K562 (cell line): ENCODE results near the gene TUBB4B. TPM values are rescaled to one million over a fixed set of nuclear protein-coding genes. Genes with fewer than 3 reads are reported as not detected.

Experiments
- ATAC-seq: fragments of 200-7000 bp; cut with Tn5 transposase; 3 replicates; pipeline ENCODE4 v1.9.1; 2020; ENCODE audit warnings: moderate library complexity
- BruUV-seq: library from RNA; stranded (reverse); fragments of 400-500 nt; replicated peaks from 2 replicates; lab custom pipeline; 2021; lab: Mats Ljungman, UMichigan
- CTCF ChIA-PET: fragments of 300-600 bp; formaldehyde crosslinking; extraction: SDS; loops from one replicate; lab custom pipeline; 2021; ENCODE audit warnings: low intra/inter-chr PET ratio; lab: Yijun Ruan, JAX
- POLR2A ChIA-PET: fragments of 300-600, 350-650 bp; sonication (Branson Sonifier 250); formaldehyde crosslinking; extraction: SDS; loops from one replicate; lab custom pipeline; 2021; ENCODE audit warnings: antibody characterized with exemption, inconsistent platforms; lab: Yijun Ruan, JAX
- DNase-seq, 4 experiments: peaks; one replicate each; pipeline versions ENCODE4 v3.0.0 to v3.0.0-alpha.2; 2011 to 2018; ENCODE audit warnings: low spot score in 3 of 4, mixed read lengths in 3 of 4; ENCODE audit errors: extremely low read depth in 1 of 4
- FAIRE-seq: peaks from 2 replicates; lab custom pipeline; 2011; peaks lifted over from hg19 to GRCh38; lab: Jason Lieb, UNC
- H2AFZ ChIP-seq: 2 replicates; pipeline ENCODE4 v1.6.0; 2011; ENCODE audit warnings: low read depth, low read length, control low read depth, inconsistent platforms
- H3K27ac ChIP-seq: fragments of 200-600 bp; 3 replicates; pipeline ENCODE4 v1.8.0; 2011; ENCODE audit warnings: low read depth, mild to moderate bottlenecking, control low read depth, inconsistent platforms, low read length, moderate library complexity, mixed read lengths; ENCODE audit errors: extremely low read depth
- H3K27me3 ChIP-seq, 2 experiments: fragments of 300-600 bp in 1 of 2; 2 replicates in 1 of 2; 3 replicates in 1 of 2; pipeline versions ENCODE4 v1.6.0 to v1.8.0; 2011; ENCODE audit warnings: inconsistent platforms in 2 of 2, low read length in 2 of 2, mild to moderate bottlenecking in 1 of 2, mixed read lengths in 1 of 2, moderate library complexity in 1 of 2; ENCODE audit not compliant: control insufficient read depth in 2 of 2, insufficient read depth in 2 of 2
- H3K36me3 ChIP-seq: fragments of 300-600 bp; 3 replicates; pipeline ENCODE4 v1.8.0; 2011; ENCODE audit warnings: mild to moderate bottlenecking, low read length, inconsistent platforms; ENCODE audit not compliant: control insufficient read depth, insufficient read depth
- H3K4me1 ChIP-seq, 2 experiments: fragments of 200-600 bp in 1 of 2; replicated peaks in 1 of 2; 2 replicates in 1 of 2; 3 replicates in 1 of 2; pipeline versions ENCODE4 v1.5.1 to v1.8.0; 2011; ENCODE audit warnings: inconsistent platforms in 2 of 2, low read length in 2 of 2, mild to moderate bottlenecking in 1 of 2, mixed read lengths in 1 of 2, moderate library complexity in 1 of 2; ENCODE audit not compliant: control insufficient read depth in 2 of 2, insufficient read depth in 2 of 2
- H3K4me2 ChIP-seq: 2 replicates; pipeline ENCODE4 v1.6.1; 2011; ENCODE audit warnings: low read length, control low read depth, inconsistent platforms, mixed read lengths; ENCODE audit not compliant: insufficient read depth
- H3K4me3 ChIP-seq: fragments of 200-600 bp; sonication (generic), shearing (Covaris generic); 2 replicates; pipeline ENCODE4 v1.5.1; 2016; ENCODE audit warnings: control low read depth, inconsistent platforms
- H3K79me2 ChIP-seq: fragments of 200-600 bp; 3 replicates; pipeline ENCODE4 v1.8.0; 2011; ENCODE audit warnings: low read length, inconsistent platforms; ENCODE audit not compliant: control insufficient read depth, insufficient read depth
- H3K9ac ChIP-seq, 2 experiments: 2 replicates each; pipeline versions ENCODE4 v1.6.0 to v1.6.1; 2011; ENCODE audit warnings: low read depth in 2 of 2, low read length in 2 of 2, control low read depth in 1 of 2, inconsistent platforms in 1 of 2, mild to moderate bottlenecking in 1 of 2, mixed read lengths in 1 of 2; ENCODE audit not compliant: insufficient read depth in 1 of 2
- H3K9me1 ChIP-seq: one replicate; pipeline ENCODE4 v1.6.0; 2011; ENCODE audit warnings: inconsistent platforms, mild to moderate bottlenecking, low read length, moderate library complexity; ENCODE audit not compliant: control insufficient read depth, insufficient read depth
- H3K9me3 ChIP-seq: replicated peaks from 2 replicates; pipeline ENCODE4 v1.5.1; 2011; ENCODE audit warnings: low read depth, low read length, inconsistent platforms; ENCODE audit not compliant: control insufficient read depth, insufficient read depth
- H4K20me1 ChIP-seq: replicated peaks from 2 replicates; pipeline ENCODE4 v1.6.1; 2011; ENCODE audit warnings: low read length, inconsistent platforms, mixed read lengths; ENCODE audit not compliant: control insufficient read depth, insufficient read depth
- CBX1 ChIP-seq: sonication (generic); IDR thresholded peaks from 2 replicates; pipeline ENCODE4 v1.6.1; 2016; ENCODE audit warnings: antibody characterized with exemption, low read depth, mild to moderate bottlenecking
- ETS2 ChIP-seq: IDR thresholded peaks from 2 replicates; pipeline ENCODE4 v1.6.1; 2016; ENCODE audit warnings: borderline replicate concordance, missing genetic modification characterization, mild to moderate bottlenecking, moderate library complexity, missing compliant biosample characterization; ENCODE audit not compliant: poor library complexity, severe bottlenecking
- GABPB2 ChIP-seq: fragments of 250-450 bp; sonication (Bioruptor Pico); conservative IDR thresholded peaks from 2 replicates; pipeline ENCODE4 v1.5.1; 2021; ENCODE audit warnings: mild to moderate bottlenecking
- HMBOX1 ChIP-seq: sonication (generic); IDR thresholded peaks from 2 replicates; pipeline ENCODE4 v1.6.1; 2016
- MTA3 ChIP-seq: fragments of 450-650 bp; formaldehyde crosslinking; IDR thresholded peaks from 2 replicates; pipeline ENCODE4 v1.6.1; 2017; ENCODE audit warnings: mild to moderate bottlenecking, borderline replicate concordance
- NCOA4 ChIP-seq: fragments of 450-650 bp; IDR thresholded peaks from 2 replicates; pipeline ENCODE4 v1.6.1; 2018; ENCODE audit warnings: mild to moderate bottlenecking; ENCODE audit not compliant: partially characterized antibody
- NFIC ChIP-seq: fragments of 450-650 bp; IDR thresholded peaks from 2 replicates; pipeline ENCODE4 v1.6.1; 2017; ENCODE audit warnings: mild to moderate bottlenecking, inconsistent platforms
- RBM34 ChIP-seq: fragments of 200-400 bp; formaldehyde crosslinking; IDR thresholded peaks from 2 replicates; pipeline ENCODE4 v1.6.1; 2018; ENCODE audit warnings: low read length, borderline replicate concordance; ENCODE audit not compliant: insufficient read depth
- THRAP3 ChIP-seq: fragments of 450-650 bp; IDR thresholded peaks from 2 replicates; pipeline ENCODE4 v1.6.1; 2016; ENCODE audit warnings: mild to moderate bottlenecking, inconsistent platforms, borderline replicate concordance
- ZBTB33 ChIP-seq: sonication (generic); formaldehyde crosslinking; IDR thresholded peaks from 2 replicates; pipeline ENCODE4 v1.8.1; 2023; ENCODE audit warnings: mild to moderate bottlenecking, missing genetic modification reagents
- ZNF263 ChIP-seq: sonication (generic); formaldehyde crosslinking; IDR thresholded peaks from 2 replicates; pipeline ENCODE4 v1.8.0; 2022; ENCODE audit warnings: mild to moderate bottlenecking, missing genetic modification reagents, borderline replicate concordance
- WGBS: fragments of 100-300 bp; shearing (Covaris generic); methylation state at CpG from one replicate; pipeline ENCODE4 v1.1.6; 2016; ENCODE audit warnings: low coverage, mixed read lengths; ENCODE audit not compliant: insufficient coverage; ENCODE audit errors: missing lambda C conversion rate; 5-methylcytosine and 5-hydroxymethylcytosine counted together
- in situ Hi-C: fragments of 300-500 bp; cut with MboI; formaldehyde crosslinking; loops from 4 replicates; pipeline ENCODE4 v1.15.0; 2018; ENCODE audit warnings: inconsistent platforms, mixed read lengths
- intact Hi-C: fragments of 100-400 bp; cut with micrococcal nuclease; formaldehyde crosslinking; loops from 2 replicates; pipeline ENCODE4 v1.14.2; 2022
- polyA plus RNA-seq, 8 experiments: library from polyadenylated mRNA; depleted of rRNA in 4 of 8; stranded (reverse) in 5 of 8; unstranded in 3 of 8; fragments of >200 nt; fragmentation: Nextera tagmentation in 2 of 8; fragmentation: Illumina TruSeq in 1 of 8; extraction: Ambion mirVana in 2 of 8; extraction: Trizol in 1 of 8; gene quantifications; 2 replicates each; pipeline versions ENCODE4 v1.2.1 to v1.2.3, GENCODE V29; 2011 to 2014; ENCODE audit warnings: inconsistent platforms in 1 of 8, missing spikeins in 1 of 8
- total RNA-seq, 7 experiments: library from RNA; depleted of rRNA in 6 of 7; stranded (reverse); fragments of >200 nt in 6 of 7; fragmentation: Illumina TruSeq in 2 of 7; extraction: Trizol in 2 of 7; gene quantifications; 2 replicates each; pipeline versions ENCODE4 v1.2.1 to v1.2.3, GENCODE V29; 2011 to 2021; ENCODE audit warnings: low replicate concordance in 1 of 7

The TUBB4B gene
- total and polyA plus RNA-seq, 9 of the 15 experiments (the other 6 are each of a cell fraction or from before 2014, with no cell fraction given): 24.1 to 443 (median 268) TPM

- H3K27ac ChIP-seq: no peak overlapping the region
These were observed 46.2 kb upstream of the TUBB4B start for GRCh38 chr9:137194909-137195308.

GRCh38 chr9:137195525-137196220 lies 45.4 kb upstream of the TUBB4B start:
- H3K27ac ChIP-seq: no peak overlapping the region
- H2AFZ ChIP-seq: no peak overlapping the region
- H3K4me1 ChIP-seq: peaks cover 13 to 94% of the 10 kb centered on the region in 2 experiments
- ChIA-PET CTCF (no interaction called here), POLR2A (interaction anchor here (0.8 to 1.6 kb wide), 3 partner anchors 14 to 45 kb away, joined by 3 to 9 read pairs (median 7); partner anchors contain the start of genes RNF208 and TUBB4B)
- FAIRE-seq (no peak), ATAC-seq (no peak)
- H3K36me3 ChIP-seq: peaks cover 28% of the 10 kb centered on the region; the same call in 1 of the 3 replicates
- H3K9me1 ChIP-seq: no peaks in the 10 kb centered on the region
- H3K27me3 ChIP-seq: no peaks in the 10 kb centered on the region
- H3K9ac ChIP-seq: peak overlapping the region in 1 of 2 experiments; percentile 57; a peak in 1 of 4 replicates
- no peaks in the 10 kb centered on the region for H3K9me3 ChIP-seq
- 82% methylated on average over 19 of the region's 21 CpGs for WGBS
- no peak overlapping the region for H3K4me3 ChIP-seq
- intact Hi-C loops (no loop called here), in situ Hi-C loops (no loop called here)
- no peak overlapping the region for H3K4me2 ChIP-seq
- peaks cover 5% of the 10 kb centered on the region for H4K20me1 ChIP-seq
- TF ChIP-seq CBX1: no peak
- TF ChIP-seq MTA3: no peak
- no peak for TF ChIP-seq NCOA4
- no peak for TF ChIP-seq THRAP3
- TF ChIP-seq ZBTB33: 0 out of 2 replicates have a peak, but pooled peaks have one; percentile 25
- TF ChIP-seq HMBOX1: no peak
- peak; percentile 74 for TF ChIP-seq NFIC
- no peak for TF ChIP-seq GABPB2 (CRISPR knock-in tag)
- TF ChIP-seq ETS2 (tag): no peak
- TF ChIP-seq, all 486 proteins: peak for 2
- H3K79me2 ChIP-seq: peaks cover 42% of the 10 kb centered on the region
- no TSS peak for BruUV-seq
- DNase-seq: no peak

More at GRCh38 chr9:137194909-137195308, 46.2 kb upstream of the TUBB4B start:
- POLR2A ChIA-PET: interaction anchor here (0.6 to 1.6 kb wide), 6 partner anchors 10 to 128 kb away, joined by 3 to 9 read pairs (median 6); partner anchors contain the start of genes RNF208 and TUBB4B
- H3K9me3 ChIP-seq: no peaks in the 10 kb centered on the region
- peaks cover 5% of the 10 kb centered on the region for H4K20me1 ChIP-seq
- H3K9ac ChIP-seq: peak overlapping the region in 1 of 2 experiments; percentile 57; a peak in 1 of 4 replicates
- H3K4me2 ChIP-seq: no peak overlapping the region
- no peaks in the 10 kb centered on the region for H3K9me1 ChIP-seq
- peaks cover 49% of the 10 kb centered on the region for H3K79me2 ChIP-seq
- no peak for DNase-seq
- H2AFZ ChIP-seq: no peak overlapping the region
- 78% methylated on average over 6 of the region's 10 CpGs for WGBS
- H3K36me3 ChIP-seq: peaks cover 35% of the 10 kb centered on the region; the same call in 1 of the 3 replicates
- H3K4me3 ChIP-seq: no peak overlapping the region
- CTCF ChIA-PET: no interaction called here
- TF ChIP-seq RBM34: no peak
- TF ChIP-seq ZNF263: peak; percentile 33; the same call in 1 of the 2 replicates
- intact Hi-C loops: no loop called here
- no peak for FAIRE-seq
- ATAC-seq: no peak
- peaks cover 17 to 98% of the 10 kb centered on the region in 2 experiments for H3K4me1 ChIP-seq
- in situ Hi-C loops: no loop called here
- no TSS peak for BruUV-seq
- no peaks in the 10 kb centered on the region for H3K27me3 ChIP-seq
